Measurements from ENCODE around the gene IGBP1.
A peak's percentile ranks its signal among the peaks of the same experiment; 100 is the strongest.

IGBP1 gene

DNA sequence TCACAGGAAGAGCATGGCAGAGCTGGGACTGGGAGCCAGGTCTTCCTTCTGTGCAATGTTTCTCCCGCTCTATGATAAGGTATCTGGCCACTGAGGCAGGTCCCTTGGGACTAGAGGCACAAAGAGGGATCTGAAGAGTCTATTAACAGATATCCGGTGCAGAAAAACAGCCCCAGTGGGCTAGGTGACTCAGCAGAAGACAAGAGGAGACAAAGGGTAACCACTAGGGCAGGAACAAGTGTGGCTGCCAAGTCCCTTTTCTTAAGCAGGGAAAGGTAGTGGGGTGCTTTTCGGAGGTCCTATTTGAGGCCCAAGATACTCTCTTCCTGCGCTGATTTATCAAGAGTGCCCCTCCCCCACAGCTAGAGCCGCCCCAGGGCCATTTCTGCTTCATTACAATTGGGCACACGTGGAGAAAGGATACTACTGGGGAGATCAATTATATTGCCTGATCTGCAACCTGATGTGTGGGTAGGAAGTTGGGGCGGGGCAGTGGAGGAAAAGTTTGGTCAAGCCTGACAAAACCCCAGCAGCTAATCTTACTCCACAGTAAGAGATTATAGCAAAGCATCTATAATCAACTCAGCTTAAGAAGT, 43.8 kb downstream of the IGBP1 start, which contains the start of gene DGAT2L6:
Gene DGAT2L6, plus strand, starts transcription at position 546 of the 596 bp plus-strand sequence. CDS start 100 bp downstream, outside the sequence.
- H3K4me1 ChIP-seq, result no peaks in the 10 kb centered on the region
- no peak within 1 kb of the TSS for H3K4me2 ChIP-seq (ENCODE audit: low read length)
- H3K4me3 ChIP-seq (ENCODE audit: low read depth, low read length), result no peak within 1 kb of the TSS
- H3K27ac ChIP-seq, result no peak within 1 kb of the TSS
- no peaks in the 10 kb centered on the region for H3K36me3 ChIP-seq (ENCODE audit: control insufficient read depth, insufficient read depth, low read length)
- H2AFZ ChIP-seq, result no peak within 1 kb of the TSS
- H3K9me3 ChIP-seq (ENCODE audit: control insufficient read depth, low read length), result no peaks in the 10 kb centered on the region
- no peak for TF ChIP-seq CTCF (IDR thresholded peaks at IDR 0.05)
- H3K9ac ChIP-seq, result no peak within 1 kb of the TSS
- no peaks in the 10 kb centered on the region for H3K79me2 ChIP-seq
- no peaks in the 10 kb centered on the region for H3K27me3 ChIP-seq (ENCODE audit: control insufficient read depth, insufficient read depth, low read length)

GRCh38 chrX:70183091-70183490, 49.8 kb downstream of the IGBP1 start:
- no peak overlapping the region for H3K27ac ChIP-seq
- no peaks in the 10 kb centered on the region for H3K36me3 ChIP-seq (ENCODE audit: control insufficient read depth, insufficient read depth, low read length)
- H3K9ac ChIP-seq, result no peak overlapping the region
- H2AFZ ChIP-seq, result no peak overlapping the region
- H3K27me3 ChIP-seq (ENCODE audit: control insufficient read depth, insufficient read depth, low read length), result no peaks in the 10 kb centered on the region
- no peaks in the 10 kb centered on the region for H3K4me1 ChIP-seq
- H3K4me2 ChIP-seq (ENCODE audit: low read length), result no peak overlapping the region
- no peak overlapping the region for H3K4me3 ChIP-seq (ENCODE audit: low read depth, low read length)
- no peaks in the 10 kb centered on the region for H3K79me2 ChIP-seq
- H3K9me3 ChIP-seq (ENCODE audit: control insufficient read depth, low read length), result no peaks in the 10 kb centered on the region
- TF ChIP-seq CTCF (IDR thresholded peaks at IDR 0.05), result no peak

DNA sequence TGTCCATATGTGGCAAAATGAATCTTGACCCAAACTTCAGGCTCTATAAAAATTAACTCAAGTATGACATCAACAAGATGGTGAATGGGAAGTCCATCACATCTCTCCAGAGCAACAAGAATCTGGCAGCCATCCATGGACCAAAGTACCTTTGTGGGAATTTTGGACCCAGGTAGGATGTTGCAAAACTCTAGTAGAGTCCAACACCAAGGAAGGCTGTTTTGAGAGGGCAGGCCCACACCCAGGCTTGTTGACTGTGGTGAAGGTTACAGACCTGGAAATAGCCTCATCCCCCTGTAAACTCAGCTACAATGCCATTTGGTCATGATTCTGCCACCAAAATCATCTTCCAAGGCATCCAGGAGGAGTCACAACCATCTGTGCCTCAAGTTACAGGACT, 57.0 kb downstream of the IGBP1 start:
- no peak overlapping the region for H3K4me3 ChIP-seq (ENCODE audit: low read depth, low read length)
- H3K4me2 ChIP-seq (ENCODE audit: low read length), result no peak overlapping the region
- H3K36me3 ChIP-seq (ENCODE audit: control insufficient read depth, insufficient read depth, low read length), result no peaks in the 10 kb centered on the region
- H3K4me1 ChIP-seq, result no peaks in the 10 kb centered on the region
- no peaks in the 10 kb centered on the region for H3K79me2 ChIP-seq
- no peak overlapping the region for H2AFZ ChIP-seq
- no peak overlapping the region for H3K9ac ChIP-seq
- H3K27me3 ChIP-seq (ENCODE audit: control insufficient read depth, insufficient read depth, low read length), result no peaks in the 10 kb centered on the region
- TF ChIP-seq CTCF (IDR thresholded peaks at IDR 0.05), result no peak
- no peaks in the 10 kb centered on the region for H3K9me3 ChIP-seq (ENCODE audit: control insufficient read depth, low read length)
- no peak overlapping the region for H3K27ac ChIP-seq

- H2AFZ ChIP-seq, result no peak overlapping the region
- H3K36me3 ChIP-seq (ENCODE audit: control insufficient read depth, insufficient read depth, low read length), result no peaks in the 10 kb centered on the region
These were observed 63.9 kb downstream of the IGBP1 start for GRCh38 chrX:70196961-70197720.

More at GRCh38 chrX:70196961-70197720, 63.9 kb downstream of the IGBP1 start:
- H3K4me3 ChIP-seq (ENCODE audit: low read depth, low read length), result no peak overlapping the region
- H3K4me1 ChIP-seq, result no peaks in the 10 kb centered on the region
- H3K79me2 ChIP-seq, result no peaks in the 10 kb centered on the region
- no peak overlapping the region for H3K27ac ChIP-seq
- no peaks in the 10 kb centered on the region for H3K9me3 ChIP-seq (ENCODE audit: control insufficient read depth, low read length)
- no peak overlapping the region for H3K4me2 ChIP-seq (ENCODE audit: low read length)
- H3K27me3 ChIP-seq (ENCODE audit: control insufficient read depth, insufficient read depth, low read length), result no peaks in the 10 kb centered on the region
- peak; percentile 48 for TF ChIP-seq CTCF (IDR thresholded peaks at IDR 0.05)
- no peak overlapping the region for H3K9ac ChIP-seq

Measured in parathyroid adenoma (tissue), 2 donors.